D721Med (cell line): ENCODE results near the gene MORN4.

Experiments
- DNase-seq: peaks from one replicate; pipeline ENCODE4 v3.0.0; 2011; ENCODE audit warnings: low spot score; ENCODE audit not compliant: insufficient read length
- FAIRE-seq: peaks from 2 replicates; lab custom pipeline; 2011; peaks lifted over from hg19 to GRCh38; lab: Jason Lieb, UNC
- TF ChIP-seq, protein P1 (sequence below): IDR thresholded peaks from 2 replicates; pipeline ENCODE4 v1.5.1; 2012; ENCODE audit warnings: mild to moderate bottlenecking, control low read depth; ENCODE audit not compliant: insufficient read depth; ENCODE audit errors: missing control alignments

Gene MORN4

DNA sequence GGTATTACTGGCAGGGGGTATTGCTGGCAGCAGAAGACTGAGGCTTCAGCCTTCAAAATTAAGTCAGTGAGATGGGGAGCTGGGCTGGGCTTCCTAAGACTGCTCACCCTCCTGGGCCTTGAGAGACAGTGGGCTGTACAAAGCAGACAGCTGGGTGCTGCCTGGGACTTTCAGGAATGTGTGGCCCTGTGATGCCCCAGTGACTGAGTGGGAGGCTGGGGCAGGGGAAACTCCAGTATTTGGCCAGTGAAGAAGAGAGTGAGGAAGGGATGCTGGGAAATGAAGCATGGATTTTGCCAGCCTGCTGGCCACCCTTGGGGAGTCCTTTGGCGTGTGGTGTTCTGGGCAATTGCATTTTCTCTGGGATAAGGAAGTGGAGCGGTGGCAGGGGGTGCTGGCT, 60.3 kb downstream of the MORN4 start:
- DNase-seq, result no peak
- FAIRE-seq, result no peak
- TF ChIP-seq, protein P1, sequence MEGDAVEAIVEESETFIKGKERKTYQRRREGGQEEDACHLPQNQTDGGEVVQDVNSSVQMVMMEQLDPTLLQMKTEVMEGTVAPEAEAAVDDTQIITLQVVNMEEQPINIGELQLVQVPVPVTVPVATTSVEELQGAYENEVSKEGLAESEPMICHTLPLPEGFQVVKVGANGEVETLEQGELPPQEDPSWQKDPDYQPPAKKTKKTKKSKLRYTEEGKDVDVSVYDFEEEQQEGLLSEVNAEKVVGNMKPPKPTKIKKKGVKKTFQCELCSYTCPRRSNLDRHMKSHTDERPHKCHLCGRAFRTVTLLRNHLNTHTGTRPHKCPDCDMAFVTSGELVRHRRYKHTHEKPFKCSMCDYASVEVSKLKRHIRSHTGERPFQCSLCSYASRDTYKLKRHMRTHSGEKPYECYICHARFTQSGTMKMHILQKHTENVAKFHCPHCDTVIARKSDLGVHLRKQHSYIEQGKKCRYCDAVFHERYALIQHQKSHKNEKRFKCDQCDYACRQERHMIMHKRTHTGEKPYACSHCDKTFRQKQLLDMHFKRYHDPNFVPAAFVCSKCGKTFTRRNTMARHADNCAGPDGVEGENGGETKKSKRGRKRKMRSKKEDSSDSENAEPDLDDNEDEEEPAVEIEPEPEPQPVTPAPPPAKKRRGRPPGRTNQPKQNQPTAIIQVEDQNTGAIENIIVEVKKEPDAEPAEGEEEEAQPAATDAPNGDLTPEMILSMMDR, result no peak

DNA sequence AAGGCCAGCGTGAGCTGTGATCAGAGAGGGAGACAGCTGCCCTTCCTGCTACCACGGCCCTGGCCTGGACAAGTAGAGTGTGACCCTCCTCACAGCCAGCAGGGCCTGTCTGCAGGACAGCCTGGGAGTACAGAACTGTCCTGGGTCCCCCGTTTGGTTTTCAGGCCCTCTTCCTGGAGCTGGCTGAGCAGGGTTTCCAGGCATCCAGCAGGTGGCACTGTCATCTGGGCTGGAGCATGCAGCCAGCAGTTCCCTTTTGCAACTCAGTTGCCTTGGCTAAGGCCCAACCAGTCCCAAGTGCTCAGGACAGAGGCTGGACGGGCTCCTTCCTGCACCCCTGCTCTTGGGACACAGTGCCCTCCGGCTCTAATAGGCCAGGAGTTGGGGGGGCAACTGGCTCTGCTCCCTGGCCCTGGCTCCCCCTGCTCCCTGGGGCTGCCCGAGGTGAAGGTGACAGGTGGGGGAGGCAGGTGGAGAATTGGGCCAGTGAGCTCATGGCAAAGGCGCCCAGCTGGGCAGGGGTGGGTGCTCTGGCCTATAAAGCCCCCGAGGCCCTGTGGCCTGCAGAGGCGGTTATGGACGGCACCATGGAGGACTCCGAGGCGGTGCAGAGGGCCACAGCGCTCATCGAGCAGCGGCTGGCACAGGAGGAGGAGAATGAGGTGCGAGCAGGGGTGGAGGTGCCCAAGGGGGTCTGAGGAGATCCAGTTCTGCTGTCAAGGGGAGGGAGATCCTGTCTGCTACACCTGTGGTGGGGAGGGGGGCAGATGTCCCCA, 60.9 kb downstream of the MORN4 start, which contains the start of gene ANKRD2:
ANKRD2 (plus strand) TSS at position 566 of the 776 bp plus-strand sequence; CDS start at position 576, 10 bp downstream.
- peak; percentile 60 for DNase-seq
- FAIRE-seq, result no peak
- TF ChIP-seq, protein P1, result peak; percentile 71

DNA sequence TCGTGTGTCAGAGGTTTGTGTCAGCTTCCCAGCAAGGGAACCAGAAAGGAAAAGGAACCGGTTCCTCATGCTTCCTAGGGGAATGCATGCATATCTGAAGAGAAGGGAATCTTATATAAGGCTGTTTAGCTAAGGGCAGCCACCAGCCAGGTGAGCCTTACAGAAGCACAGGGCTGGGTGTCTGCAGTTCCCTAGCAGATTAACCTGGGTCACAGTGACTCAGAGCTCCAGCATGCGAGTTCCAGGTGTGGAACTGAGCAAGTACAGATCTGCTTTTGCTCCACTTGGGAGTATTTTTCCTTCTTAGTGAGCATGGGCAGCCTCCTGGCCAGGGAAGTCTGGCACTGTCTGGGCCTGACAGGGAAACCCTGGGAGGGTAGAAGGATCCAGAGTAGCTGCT, 61.7 kb downstream of the MORN4 start:
- TF ChIP-seq, protein P1, result no peak
- DNase-seq (no peak), FAIRE-seq (no peak)

DNA sequence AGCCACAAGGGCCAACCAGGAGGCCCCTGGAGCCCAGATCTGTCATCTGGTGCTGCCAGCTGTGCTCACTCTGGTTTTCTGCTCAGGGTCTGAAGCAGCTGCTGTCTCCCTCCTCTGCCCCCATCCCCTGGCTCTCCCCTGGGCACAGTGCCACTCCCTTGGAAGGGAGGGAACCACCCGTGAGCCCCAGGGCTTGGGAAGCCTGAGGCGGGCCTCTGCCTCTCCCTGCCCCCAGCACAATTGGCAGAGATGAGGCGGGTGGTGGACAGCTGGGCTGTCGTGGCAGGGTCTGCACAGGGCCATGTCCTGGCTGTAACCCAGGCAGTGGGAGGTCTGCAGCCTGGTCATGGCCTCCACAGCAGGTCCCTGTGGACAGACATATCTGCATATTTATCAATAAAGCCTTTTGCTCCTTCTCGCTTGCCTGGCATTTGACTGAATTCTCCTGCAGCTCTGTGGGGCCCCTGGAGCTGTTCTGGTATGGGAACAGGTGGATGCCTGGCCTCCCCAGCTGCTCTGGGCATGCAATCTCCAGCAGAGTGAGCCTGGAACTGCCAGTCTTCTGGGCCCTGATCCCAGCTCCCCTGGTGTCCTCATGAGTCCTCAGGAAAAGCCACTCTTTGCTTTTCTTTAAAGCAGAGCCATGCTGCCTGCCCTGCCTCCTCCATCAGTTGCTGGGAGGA, 62.4 kb downstream of the MORN4 start:
- FAIRE-seq (no peak), DNase-seq (no peak)
- TF ChIP-seq, protein P1, result no peak

GRCh38 chr10:97570146-97570788, 63.0 kb downstream of the MORN4 start:
- FAIRE-seq (no peak), DNase-seq (no peak)
- TF ChIP-seq, protein P1, result no peak

- TF ChIP-seq, protein P1, result no peak
- FAIRE-seq (no peak), DNase-seq (no peak)
Measured at GRCh38 chr10:97567891-97568290, 65.4 kb downstream of the MORN4 start.
